ENCODE results near the gene BDKRB2.

Gene BDKRB2

DNA sequence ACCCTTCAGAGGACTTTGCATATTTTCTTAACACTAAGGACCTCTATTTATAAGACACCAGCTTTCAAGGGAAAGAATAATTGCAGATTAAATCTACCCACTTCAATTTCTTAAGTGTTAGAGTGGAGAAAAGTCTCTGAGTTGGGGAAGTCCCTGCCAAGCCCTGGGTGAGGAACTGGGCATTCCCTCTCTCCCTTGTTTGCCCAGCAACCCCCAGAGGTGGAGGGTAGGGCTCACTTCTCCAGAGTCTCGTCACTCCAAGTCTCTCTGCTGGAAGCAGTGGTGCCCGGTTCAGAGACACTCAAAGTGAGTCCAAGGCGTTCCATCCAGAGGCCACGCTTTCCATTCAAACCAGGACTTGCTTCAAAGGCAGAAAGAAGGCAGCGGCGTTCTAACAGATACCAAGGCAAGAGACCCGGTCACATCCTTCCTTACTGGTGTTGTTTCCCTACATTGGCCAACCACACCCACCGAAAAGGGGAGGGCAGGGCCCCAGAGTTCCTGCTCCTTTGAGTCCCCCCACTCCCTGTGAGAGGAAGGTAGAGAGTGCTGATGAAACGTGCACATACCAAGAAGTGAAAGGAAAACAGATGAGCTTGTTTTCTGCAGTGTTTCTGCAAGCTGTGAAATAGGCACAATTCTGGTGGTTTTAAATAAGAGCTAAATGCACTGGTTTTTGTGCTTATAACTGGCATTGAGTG, 6.1 kb upstream of the BDKRB2 start:
- no peak for DNase-seq

DNA sequence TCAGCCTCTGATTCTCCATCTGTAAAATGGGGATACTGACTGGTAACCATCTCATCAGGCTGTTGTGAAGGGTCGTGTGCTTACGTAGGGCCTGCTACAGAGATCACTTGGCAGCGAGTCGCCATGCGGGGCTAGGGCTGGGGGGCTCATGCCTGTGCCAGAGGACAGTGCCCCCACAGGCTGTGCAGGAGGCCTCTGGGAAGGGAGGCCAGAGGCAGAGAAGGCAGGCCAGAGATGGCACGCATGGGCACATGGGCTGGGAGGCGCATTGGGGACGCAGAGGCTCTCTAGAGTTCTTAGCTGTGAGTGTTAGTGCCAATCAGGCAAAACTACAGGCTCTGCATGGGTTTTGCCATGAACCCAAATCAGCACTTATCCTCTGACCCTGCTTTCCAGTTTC, 3.5 kb upstream of the BDKRB2 start:
- no peak for DNase-seq

DNA sequence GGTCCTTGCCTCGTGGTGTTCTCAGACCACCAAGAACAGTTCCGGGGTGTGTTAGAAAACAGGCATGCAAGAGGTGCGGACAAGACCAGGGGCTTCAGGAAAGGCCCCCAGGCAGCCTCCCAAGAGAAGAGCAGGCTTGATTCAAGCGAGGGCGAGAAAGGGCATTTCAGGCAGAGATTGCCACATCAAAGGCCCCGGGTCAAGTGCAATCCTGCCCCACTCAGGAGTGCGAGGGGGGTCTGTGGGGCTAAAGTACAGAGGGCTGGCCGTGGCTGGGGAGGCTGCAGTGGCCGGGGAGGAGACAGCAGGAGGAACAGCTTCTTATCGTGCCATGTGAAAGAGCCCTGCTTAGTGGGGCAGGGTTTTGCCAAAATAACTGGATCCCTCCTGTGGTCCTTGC, 2.7 kb upstream of the BDKRB2 start:
- DNase-seq: no peak

DNA sequence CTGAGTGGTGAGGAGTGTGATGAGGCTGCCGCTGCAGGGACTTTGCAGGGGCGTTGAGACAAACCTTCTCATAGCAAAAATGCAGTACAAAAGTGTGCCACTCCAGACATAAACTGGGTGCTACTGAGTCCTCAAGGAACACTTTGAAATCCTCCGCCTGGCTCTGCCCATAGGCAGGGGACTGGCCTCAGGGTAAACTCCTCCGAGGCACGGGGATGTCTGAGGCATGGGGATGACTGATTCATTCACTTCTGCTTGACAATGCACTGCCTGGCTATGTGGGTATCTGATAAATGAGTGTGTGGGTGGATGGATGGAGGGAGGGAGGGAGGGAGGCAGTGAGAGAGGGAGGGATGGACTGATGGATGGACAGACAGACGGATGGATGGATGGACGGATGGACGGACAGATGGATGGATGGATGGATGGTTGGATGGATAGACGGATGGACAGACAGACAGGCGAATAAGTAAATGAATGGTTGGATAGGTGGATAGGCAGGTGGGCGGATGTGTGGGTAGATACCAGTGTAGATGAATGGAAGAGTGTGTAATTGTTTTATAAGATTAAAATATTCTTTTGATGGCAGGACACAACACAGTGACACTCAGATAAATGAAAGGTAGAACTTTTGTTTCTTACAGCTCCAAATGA, 2.1 kb upstream of the BDKRB2 start:
- DNase-seq: no peak

DNA sequence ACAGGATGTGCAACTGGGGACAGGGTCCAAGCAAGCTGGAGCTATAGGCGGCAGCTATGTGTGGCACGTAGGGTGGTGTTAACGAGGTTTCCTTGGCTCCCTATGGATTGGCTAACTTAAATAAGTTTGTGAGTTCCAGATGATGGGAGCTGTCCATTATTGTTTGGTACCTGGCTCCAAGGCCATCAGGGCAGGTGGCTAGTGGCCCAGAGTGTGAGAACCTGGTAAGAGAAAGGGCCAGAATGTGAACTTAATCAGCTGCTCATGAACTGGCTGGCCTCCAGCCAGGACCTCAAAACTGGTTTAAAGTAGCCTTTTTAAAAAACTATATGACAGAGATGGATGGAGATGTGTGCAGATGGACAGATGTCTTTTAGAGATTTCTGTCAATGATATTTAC, 1.5 kb upstream of the BDKRB2 start:
- DNase-seq: no peak

DNA sequence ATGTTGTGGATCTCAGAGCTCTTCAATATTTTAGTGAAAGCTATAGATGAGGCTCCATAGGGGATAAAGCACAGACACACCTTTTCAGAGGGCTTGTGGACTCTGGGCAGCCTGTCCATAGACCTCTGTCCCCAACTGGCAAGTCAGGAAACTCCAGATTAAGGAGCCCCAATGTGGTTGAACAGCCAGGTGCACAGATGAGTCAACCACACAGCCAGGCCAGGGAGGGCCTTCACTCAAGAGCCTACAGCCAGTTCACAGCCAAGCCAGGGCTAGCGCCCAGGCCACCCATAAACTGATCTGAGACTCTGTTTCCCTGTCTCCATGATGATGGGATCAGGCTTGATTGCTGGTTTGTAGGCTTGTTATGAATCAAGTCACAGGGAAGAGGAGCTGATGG, 1.0 kb upstream of the BDKRB2 start:
- no peak for DNase-seq

DNA sequence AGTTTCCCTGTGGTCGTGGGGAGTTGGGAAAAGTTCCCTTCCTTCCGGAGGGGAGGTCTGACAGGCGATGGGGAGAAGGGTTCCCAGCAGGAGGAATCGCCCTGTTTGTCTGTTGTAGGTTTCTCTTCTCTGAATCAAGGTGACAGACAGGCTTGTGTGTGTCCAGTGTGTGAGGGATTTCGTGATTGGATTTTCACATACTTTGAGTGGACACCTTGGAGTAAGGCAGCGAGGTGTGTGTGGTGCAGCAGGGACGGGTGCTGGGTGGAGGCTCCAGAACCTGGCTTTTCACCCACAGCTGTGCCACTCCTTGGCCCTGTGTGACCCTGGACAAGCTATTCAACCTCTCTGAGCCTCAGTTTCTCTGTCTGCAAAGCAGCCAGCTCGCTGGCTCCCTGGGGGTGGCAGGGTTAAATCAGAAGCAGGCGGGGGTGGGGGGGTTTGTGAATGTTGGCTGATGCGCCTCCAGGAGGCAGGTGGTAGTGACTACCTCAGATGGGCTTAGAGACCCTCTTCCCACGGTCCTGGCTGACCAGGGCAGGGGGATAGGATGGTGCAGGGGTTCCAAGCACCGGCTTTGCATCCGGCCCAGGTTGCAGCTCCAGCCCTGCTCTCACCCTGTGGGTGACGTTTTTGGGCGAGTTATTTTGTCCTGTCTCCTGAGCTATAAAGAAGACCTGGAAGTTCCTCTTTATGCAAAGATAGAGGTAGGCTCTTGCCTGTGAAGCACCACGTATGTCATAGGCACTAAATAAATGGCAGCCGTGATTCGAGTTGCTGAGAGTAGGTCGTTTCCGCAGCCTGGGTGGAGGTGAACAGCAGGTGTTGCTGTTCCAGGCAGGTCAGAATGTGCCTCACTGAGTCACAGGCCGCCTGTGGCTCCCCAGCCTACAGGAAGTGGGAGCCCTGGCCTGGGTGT, 679 bp downstream of the BDKRB2 start:
- no peak for DNase-seq

DNA sequence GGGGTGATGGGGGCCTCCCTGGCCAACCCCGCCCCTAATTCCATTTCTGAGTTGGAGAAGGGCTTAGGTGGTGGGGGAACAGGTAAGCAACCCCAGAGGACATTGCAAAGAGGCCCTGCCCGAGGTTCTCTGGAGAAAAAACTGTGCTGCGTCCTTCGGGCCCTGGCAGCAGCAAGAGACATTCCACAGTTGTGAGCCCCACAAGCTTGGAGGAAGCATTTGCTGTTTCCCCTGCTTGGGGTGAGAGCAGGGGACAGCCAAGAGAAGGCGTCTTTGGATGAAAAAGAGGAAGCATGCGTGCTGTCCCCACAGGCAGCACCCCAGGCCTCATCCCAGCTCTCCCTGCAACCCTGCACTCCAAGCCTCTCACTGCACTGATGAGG, 1.3 kb downstream of the BDKRB2 start:
- DNase-seq: no peak

DNA sequence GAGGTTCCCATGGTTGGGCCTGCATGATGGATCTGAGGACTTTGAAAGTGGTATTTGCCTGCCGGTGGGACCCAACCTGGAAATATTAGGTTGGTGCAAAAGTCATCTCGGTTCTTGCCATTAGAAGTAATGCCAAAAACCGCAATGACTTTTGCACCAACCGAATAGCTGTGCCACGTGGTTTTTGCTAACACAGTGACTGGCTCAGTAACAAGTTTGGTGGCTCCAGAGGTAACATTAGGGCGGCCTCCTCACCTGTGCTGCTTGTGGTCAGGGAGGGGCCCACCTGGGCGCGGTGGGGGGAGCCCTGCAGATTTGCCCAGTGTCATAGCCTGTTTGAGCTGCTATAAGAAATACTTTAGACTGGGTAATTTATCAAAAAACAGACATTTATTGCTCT, 1.8 kb downstream of the BDKRB2 start:
- no peak for DNase-seq

DNA sequence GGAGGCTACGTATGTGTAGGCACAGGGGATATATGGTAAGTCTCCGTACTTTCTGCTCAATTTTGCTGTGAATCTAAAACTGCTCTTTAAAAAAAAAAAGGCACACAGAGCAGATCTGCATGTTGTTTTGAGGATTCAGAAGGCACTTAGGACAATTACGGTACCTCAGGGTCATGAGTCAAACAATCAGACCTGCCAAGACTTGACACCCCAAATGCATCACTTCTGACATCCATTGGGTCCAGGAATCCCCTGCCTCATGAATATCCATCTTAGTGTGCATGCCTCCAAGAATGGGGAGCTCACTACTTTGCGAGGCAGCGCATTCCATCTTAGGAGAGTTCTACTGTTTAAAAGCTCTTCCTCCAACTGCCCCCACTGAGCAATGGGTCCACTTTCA, 3.0 kb downstream of the BDKRB2 start:
- DNase-seq: no peak

DNA sequence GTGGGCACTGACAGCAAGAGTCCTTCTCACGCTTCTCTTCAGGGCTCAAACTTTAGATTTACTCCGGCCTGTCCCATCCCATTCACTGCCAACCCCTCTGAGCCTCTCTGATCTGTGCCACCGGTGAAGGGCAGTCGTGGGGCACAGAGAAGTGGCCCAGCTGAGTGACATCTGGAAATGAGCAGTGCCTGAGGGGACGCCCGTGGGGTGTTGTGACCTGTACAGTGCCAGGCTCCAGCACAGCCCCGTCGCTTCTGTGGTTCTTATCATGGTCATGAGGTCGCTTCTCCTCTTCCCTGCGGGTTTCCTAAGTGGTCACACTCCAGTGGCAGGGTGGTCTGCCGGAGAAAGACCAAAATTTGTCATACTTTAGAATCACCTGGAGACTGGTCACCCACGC, 4.1 kb downstream of the BDKRB2 start:
- DNase-seq: no peak

DNA sequence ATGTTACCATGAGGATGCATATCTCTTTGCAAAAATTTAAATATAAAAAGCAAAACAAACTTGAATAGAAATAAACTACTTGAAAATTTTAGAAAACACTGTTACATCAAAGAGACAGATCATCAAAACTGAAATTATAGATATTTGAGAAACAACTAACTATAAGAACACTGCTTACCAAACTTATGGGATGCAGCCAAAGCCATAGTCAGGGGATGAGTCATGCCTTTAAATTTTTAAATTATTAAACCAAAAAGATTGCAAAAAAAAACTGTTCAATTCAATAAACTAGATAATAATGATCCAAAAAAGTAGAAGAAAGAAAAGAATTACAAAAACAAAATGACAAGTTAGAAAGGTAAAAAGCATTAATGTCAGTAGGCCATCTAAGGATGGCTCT, 7.5 kb downstream of the BDKRB2 start:
- no peak for DNase-seq

DNA sequence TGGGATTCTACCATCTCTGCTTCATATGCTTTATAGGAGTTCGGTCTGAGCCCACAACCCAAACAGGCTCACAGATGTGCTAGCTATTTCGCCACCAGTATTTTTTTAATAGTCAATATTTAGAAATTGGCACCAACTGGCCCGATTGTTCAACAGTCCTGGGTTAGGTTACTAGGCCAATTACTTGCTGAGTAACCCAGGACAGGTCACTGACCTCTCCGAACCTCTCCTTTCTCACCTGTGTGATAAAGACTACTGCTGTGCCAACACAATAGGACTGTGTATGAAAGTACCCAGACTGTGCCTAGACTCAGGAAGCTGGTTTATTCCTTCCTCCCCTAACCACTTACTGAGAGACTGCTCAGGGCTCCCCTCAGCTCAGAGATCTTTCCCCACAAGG, 8.3 kb downstream of the BDKRB2 start:
- DNase-seq: no peak

DNA sequence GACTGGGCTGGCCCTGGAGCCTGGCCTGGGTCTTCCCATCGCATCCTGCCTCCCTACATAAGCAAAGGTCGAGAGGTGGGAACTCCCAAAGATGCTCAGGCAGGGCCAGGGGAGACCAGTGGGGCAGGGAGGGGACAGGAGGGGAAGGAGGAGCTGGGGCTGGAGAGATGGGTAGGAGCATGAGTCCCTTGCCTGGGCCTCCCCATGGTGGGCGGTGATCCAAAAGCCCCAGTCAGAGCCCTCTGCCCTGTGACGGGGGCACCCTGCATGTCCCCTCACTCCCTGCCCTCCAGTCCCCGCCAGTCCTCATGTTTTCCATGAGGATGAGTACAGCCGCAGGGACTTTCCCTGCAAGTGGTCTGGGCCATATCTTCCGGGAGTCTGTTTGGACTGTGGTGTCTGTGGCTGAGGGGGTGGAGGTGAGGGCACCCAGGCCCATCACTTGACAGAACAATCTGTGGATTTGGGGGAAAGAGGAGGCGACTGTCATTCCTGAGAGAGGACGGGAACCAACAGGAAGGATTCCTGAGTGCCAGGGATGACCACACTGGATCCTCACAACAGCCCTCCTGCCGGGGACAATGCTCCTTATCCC, 9.3 kb downstream of the BDKRB2 start:
- no peak for DNase-seq

DNA sequence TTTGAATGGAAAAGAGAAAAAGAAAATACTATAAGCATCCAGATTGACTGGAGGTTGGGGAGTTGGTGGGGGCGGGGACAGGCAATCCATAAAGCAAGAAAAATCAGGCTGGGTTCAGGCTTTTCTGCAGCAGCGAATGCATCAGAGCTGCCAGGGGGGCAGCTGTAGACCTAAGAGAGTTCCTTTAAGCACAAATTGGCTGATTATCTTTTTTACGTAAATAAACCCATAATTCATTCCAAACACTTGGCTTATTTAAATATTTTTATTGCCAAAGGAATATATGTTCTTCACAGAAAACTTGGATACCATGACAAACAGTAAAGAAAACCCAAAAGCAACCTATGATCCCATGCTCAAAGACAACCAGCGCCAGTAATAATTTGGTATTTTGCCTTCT, 10.2 kb downstream of the BDKRB2 start:
- DNase-seq: no peak

DNA sequence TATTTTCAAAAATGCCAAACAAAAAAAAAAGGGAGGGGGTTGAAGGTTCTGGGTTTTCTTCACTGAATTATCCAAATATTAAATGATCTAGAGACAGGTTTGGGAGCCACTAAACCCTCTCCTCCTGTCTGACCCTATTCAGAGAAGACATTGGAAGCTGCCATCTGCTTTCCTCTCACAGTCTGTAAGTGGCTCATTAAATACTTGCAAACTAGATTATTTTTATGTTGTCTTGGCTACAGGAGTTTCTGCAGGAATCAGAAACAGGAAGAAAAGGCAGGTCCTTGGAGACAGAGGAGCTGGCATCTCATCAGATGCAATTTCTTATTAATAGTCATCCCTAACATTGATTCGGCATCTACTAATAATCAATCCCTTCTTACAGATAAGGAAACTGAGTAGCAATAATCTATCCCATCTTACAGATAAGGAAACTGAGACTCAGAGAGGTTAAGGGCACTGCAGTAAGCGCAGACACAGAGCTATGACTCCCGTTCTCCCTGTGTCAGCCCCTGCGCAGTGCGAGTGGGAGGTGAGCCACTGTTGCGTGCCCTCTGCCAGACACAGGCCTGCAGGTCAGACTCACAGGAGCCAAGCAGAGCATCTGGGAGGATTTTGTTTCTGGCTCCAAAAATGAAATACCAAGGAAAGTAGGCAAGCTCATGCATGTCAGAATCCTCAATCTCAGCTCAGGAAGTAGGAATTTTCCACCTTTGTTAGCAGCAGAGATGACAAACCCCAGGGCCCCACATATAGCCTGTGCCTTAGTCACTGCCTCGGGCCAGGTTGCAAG, 11.0 kb downstream of the BDKRB2 start:
- DNase-seq: no peak

DNA sequence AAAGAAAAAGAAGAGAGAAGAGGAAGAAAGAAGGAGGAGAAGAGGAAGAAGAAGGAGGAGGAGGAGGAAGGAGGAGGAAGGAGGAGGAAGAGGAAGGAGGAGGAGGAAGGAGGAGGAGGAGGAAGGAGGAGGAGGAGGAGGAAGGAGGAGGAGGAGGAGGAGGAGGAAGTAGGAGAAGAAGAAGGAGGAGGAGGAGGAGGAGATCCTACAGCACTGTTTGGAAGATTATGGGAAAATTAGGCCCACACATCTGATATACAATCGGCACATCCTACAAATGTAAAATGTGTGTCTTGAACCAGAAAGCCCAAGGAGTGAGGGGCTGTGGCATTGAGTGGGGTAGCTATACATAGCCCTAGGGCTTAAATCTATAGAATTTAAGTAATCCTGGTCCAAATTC, 12.0 kb downstream of the BDKRB2 start:
- DNase-seq: no peak

DNA sequence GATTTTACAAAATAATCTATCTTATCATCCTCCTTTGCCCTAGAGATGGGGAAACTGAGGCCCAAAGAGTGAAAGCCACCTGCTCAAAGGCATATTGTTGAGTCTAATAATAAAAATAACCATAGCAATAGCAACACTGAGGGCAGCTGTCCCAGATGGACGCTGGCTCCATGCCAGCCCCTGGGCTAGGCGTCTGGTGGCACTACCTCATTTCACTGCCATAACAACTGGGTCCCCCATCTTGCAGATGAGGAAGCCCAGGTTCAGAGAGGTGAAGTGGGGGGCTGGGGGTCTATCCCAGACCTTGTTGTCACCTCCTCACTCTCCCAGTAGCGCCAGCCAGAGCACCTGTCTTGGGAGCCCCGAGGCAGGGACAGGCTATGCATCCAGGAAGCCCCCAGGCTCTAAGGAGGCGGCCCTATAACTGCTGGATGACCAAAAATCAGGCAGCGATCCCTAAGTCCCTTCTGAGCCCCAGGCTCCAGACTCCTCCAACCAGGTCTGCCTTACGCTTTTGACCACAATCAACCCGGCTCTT, 12.8 kb downstream of the BDKRB2 start:
- no peak for DNase-seq

DNA sequence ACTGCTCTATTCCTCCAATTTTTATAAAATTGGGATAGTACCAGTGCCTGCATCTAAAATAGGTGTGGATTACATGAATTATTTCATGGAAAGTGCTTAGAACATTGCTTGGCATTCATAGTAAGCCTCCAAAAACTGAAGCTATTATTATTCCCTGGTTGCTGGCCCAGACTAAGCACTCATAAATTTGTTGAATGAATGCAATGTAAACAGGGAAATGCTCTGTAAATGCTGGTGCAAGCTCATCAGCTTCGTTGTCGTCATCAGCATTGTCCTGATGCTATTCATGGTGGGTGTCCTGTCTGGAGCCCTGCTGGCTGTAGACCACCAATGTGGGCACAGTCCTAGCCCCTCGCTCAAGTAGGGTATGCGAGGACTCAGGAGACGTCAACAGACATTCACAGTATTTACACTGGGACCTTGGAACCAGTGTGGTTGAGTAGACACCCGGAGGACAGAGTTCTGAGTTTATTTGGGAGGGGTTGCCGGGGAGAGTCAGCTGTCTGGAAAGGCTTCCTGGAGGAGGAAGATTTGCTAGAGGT, 16.5 kb downstream of the BDKRB2 start:
- DNase-seq: no peak

DNA sequence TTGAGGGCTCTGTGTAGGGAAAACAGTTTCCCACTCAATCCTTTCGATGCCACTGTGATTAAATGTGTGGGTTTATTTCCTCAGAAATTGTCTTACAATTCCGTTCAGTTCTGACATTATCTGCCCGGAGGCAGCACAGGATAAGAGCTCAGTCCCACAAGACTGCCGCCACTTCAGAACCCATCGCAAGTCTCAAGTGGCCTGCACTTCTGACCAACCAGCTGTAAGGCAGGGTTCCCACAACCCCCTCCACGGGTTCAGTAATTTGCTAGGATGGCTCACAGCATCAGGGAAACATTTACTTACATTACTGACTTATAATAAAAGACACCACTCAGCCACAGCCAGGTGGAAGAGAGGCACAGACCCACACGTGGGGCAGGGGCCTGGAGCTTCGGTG, 17.2 kb downstream of the BDKRB2 start:
- peak; percentile 56 for DNase-seq

DNA sequence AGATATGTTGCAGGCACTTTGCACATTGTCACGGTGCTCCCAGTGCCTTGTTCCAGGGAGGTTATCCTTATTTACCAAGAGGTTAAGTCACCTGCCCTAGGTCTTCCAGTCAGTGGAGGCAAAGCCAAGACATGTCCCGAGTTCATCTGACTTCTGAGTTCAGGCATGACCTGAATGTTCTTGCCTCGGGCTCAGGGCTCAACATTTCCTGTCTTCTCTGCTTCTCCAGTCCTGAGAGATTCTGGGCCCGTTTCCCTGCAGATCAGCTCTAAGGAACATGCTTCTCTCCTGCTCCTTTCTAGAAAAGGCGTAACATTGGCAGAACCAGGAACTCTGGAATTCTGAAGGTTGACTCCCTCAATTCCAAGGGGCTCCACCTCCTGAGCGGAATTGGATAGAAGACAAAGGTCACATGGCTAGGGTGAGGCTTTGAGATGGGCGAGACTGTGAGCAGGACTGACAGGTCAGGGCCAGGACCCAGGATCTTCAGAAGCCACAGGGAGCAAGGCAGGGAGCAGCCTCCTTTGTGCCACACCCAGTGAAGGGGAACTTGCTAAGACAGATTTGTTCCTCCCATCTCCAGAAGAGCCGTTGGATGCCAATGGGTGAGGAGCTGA, 19.9 kb downstream of the BDKRB2 start:
- no peak for DNase-seq

DNA sequence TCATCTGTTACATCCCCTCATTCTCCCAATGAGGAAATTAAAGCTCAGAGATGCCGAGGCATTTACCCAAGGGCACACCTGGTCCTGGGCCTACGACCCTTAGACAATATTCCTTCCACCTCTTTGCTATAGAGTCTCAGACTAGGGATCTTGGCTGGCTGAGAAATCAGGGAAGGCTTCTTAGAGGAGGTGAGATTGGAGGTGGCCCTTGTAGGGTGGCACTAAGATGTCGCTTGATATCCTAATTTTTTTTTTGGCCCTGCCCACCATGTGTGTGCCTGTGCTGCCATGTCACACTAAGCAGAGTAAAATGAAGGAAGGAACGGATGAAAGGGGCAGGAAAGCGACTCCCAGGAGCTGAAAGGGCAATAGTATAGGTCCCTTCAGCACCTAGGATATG, 20.6 kb downstream of the BDKRB2 start:
- DNase-seq: no peak

Measured in NCI-H510A (cell line).